B cell (primary cell): ENCODE results near the gene JRKL. TPM values are rescaled to one million over a fixed set of nuclear protein-coding genes. Genes with fewer than 3 reads are reported as not detected.
"Not testable (repeated sequence)": the region's sequence is repeated elsewhere in the genome, so short reads cannot be mapped to it uniquely, and the experiment has no call there.

Experiments used
- ATAC-seq: fragments of 200-7000 bp; cut with Tn5 transposase; one replicate; pipeline ENCODE4 v1.10.0; 2021; ENCODE audit warnings: low read depth, mild to moderate bottlenecking, moderate number of reproducible peaks, moderate library complexity
- CTCF ChIA-PET: fragments of 350-600 bp; sonication (Branson Sonifier 250); formaldehyde crosslinking; loops from one replicate; lab custom pipeline; 2021; ENCODE audit warnings: antibody characterized with exemption, inconsistent platforms; lab: Charles Lee
- POLR2A ChIA-PET: fragments of 350-600 bp; sonication (Branson Sonifier 250); formaldehyde crosslinking; loops from one replicate; lab custom pipeline; 2021; ENCODE audit warnings: antibody characterized with exemption; lab: Charles Lee
- DNase-seq: peaks from one replicate; pipeline ENCODE4 v3.0.0; 2013
- H2AFZ ChIP-seq: 2 replicates; pipeline ENCODE4 v1.6.1; 2012; ENCODE audit warnings: mild to moderate bottlenecking, low read depth, low read length; ENCODE audit not compliant: insufficient read depth, poor library complexity, severe bottlenecking
- H3K27ac ChIP-seq, 2 donors: 1 replicate in 1 of 2; 2 replicates in 1 of 2; pipeline ENCODE4 v1.5.1; 2012 to 2013; ENCODE audit warnings: low read length in 2 of 2, mild to moderate bottlenecking in 2 of 2, moderate library complexity in 1 of 2
- H3K27me3 ChIP-seq, 4 experiments: fragments of 200-600 bp in 1 of 4; sonication (generic) in 1 of 4; replicated peaks in 1 of 4; 1 replicate in 2 of 4; 2 replicates in 2 of 4; pipeline versions ENCODE4 v1.6.1 to v1.7.0; 2013 to 2016; ENCODE audit warnings: low read length in 3 of 4, mild to moderate bottlenecking in 2 of 4, mixed read lengths in 1 of 4, moderate library complexity in 1 of 4; ENCODE audit not compliant: insufficient read depth in 4 of 4, control insufficient read depth in 3 of 4; ENCODE audit errors: control extremely low read depth in 1 of 4
- H3K36me3 ChIP-seq, 2 experiments: replicated peaks in 1 of 2; 1 replicate in 1 of 2; 2 replicates in 1 of 2; pipeline versions ENCODE4 v1.6.1 to v1.7.1; 2013; ENCODE audit warnings: low read length in 1 of 2; ENCODE audit not compliant: insufficient read depth in 2 of 2, control insufficient read depth in 1 of 2; ENCODE audit errors: control extremely low read depth in 1 of 2, extremely low read depth in 1 of 2
- H3K4me1 ChIP-seq, 2 donors: fragments of 200-600 bp in 1 of 2; sonication (generic) in 1 of 2; 1 replicate in 1 of 2; 2 replicates in 1 of 2; pipeline versions ENCODE4 v1.5.1 to v1.6.1; 2013 to 2017; ENCODE audit warnings: low read length in 2 of 2; ENCODE audit not compliant: control insufficient read depth in 2 of 2, insufficient read depth in 2 of 2
- H3K4me2 ChIP-seq: replicated peaks from 2 replicates; pipeline ENCODE3; 2012; ENCODE audit warnings: mild to moderate bottlenecking, low read depth, low read length; ENCODE audit not compliant: poor library complexity, severe bottlenecking
- H3K4me3 ChIP-seq, 5 experiments: fragments of 200-600 bp in 1 of 5; sonication (generic) in 1 of 5; 1 replicate in 3 of 5; 2 replicates in 2 of 5; pipeline versions ENCODE4 v1.5.1 to v1.7.0; 2011 to 2016; ENCODE audit warnings: low read length in 4 of 5, mild to moderate bottlenecking in 4 of 5, low read depth in 2 of 5, control low read depth in 1 of 5, moderate library complexity in 1 of 5; ENCODE audit not compliant: insufficient read depth in 1 of 5; ENCODE audit errors: control extremely low read depth in 1 of 5, extremely low read depth in 1 of 5
- H3K79me2 ChIP-seq: fragments of 200-600 bp; sonication (generic); one replicate; pipeline ENCODE4 v1.6.0; 2016; ENCODE audit warnings: low read length; ENCODE audit not compliant: control insufficient read depth, insufficient read depth
- H3K9ac ChIP-seq: fragments of 200-600 bp; sonication (generic); 2 replicates; pipeline ENCODE4 v1.6.1; 2017; ENCODE audit warnings: mild to moderate bottlenecking, low read length, moderate library complexity
- H3K9me3 ChIP-seq, 3 donors: one replicate each; pipeline versions ENCODE4 v1.6.1 to v1.7.1; 2013; ENCODE audit warnings: low read length in 2 of 3; ENCODE audit not compliant: control insufficient read depth in 2 of 3, insufficient read depth in 1 of 3; ENCODE audit errors: control extremely low read depth in 1 of 3
- H4K20me1 ChIP-seq: 2 replicates; pipeline ENCODE4 v1.6.0; 2012; ENCODE audit warnings: mild to moderate bottlenecking, low read length; ENCODE audit not compliant: insufficient read depth, control insufficient read depth, poor library complexity, severe bottlenecking
- H3K27ac Mint-ChIP-seq: one replicate; pipeline ENCODE4 v1.8.0; 2021; ENCODE audit warnings: mixed read lengths
- H3K27me3 Mint-ChIP-seq: one replicate; pipeline ENCODE4 v1.8.0; 2021; ENCODE audit warnings: mixed read lengths
- H3K4me1 Mint-ChIP-seq: one replicate; pipeline ENCODE4 v1.8.0; 2021; ENCODE audit warnings: mixed read lengths
- H3K4me3 Mint-ChIP-seq: one replicate; pipeline ENCODE4 v1.8.0; 2021; ENCODE audit warnings: mixed read lengths
- H3K9me3 Mint-ChIP-seq: one replicate; pipeline ENCODE4 v1.8.0; 2022; ENCODE audit warnings: mixed read lengths; ENCODE audit not compliant: insufficient read depth
- EZH2 ChIP-seq: IDR thresholded peaks from 2 replicates; pipeline ENCODE4 v1.6.1; 2012; ENCODE audit warnings: borderline replicate concordance, low read depth, mild to moderate bottlenecking, moderate library complexity, low read length; ENCODE audit not compliant: insufficient read depth, poor library complexity, severe bottlenecking
- WGBS: methylation state at CpG from one replicate; pipeline ENCODE4 v1.1.5; 2013; ENCODE audit warnings: missing lambda C conversion rate; ENCODE audit not compliant: insufficient coverage; 5-methylcytosine and 5-hydroxymethylcytosine counted together
- intact Hi-C: fragments of 100-400 bp; cut with micrococcal nuclease; formaldehyde crosslinking; loops from one replicate; pipeline ENCODE4 v1.10.0; 2022
- polyA plus RNA-seq: library from polyadenylated mRNA; depleted of rRNA; stranded (reverse); fragments of >200 nt; gene quantifications from 2 replicates; pipeline ENCODE4 v1.2.3, GENCODE V29; 2012
- total RNA-seq, 2 donors: library from RNA; stranded (reverse); fragments of 120-200 nt in 1 of 2; gene quantifications; 1 replicate in 1 of 2; 2 replicates in 1 of 2; pipeline versions ENCODE4 v1.2.3 to v1.2.4, GENCODE V29; 2013 to 2022
- TF ChIP-seq, protein P1 (sequence below): fragments of 200-600 bp; IDR thresholded peaks from one replicate; pipeline ENCODE4 v1.8.0; 2022; ENCODE audit warnings: antibody characterized with exemption, mild to moderate bottlenecking

JRKL gene
- total and polyA plus RNA-seq, 2 donors (not counting 1 experiment from before 2014, with no cell fraction given): 2.1 to 12.9 TPM

DNA sequence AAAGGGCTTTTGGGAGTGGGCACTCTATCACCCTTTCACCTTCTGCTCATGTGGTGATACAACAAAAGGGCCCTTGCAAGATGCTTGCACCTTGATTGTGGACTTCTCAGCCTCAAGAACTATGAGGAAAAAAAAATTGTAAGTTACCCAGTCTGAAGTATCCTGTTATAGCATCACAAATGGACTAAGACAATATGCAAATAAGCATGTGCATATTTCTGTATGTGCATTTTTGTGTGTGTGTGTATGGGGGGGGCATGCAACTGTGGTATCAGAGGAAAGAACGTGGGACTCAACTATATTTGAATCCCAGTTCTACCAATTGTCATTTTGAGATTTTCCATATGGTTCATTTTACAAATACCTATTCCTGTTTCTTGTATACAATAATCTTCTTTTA, 10.9 kb downstream of the JRKL start:
- Histone ChIP-seq H4K20me1 (no peaks in the 10 kb centered on the region), H3K9ac (no peak overlapping the region), H3K36me3 (no peaks in the 10 kb centered on the region), H3K27ac (no peak overlapping the region), H3K4me2 (no peak overlapping the region), H2AFZ (no peak overlapping the region), H3K9me3 (no peaks in the 10 kb centered on the region), H3K4me1 (no peaks in the 10 kb centered on the region), H3K4me3 (no peak overlapping the region), H3K27me3 (no peaks in the 10 kb centered on the region), H3K79me2 (no peaks in the 10 kb centered on the region)
- intact Hi-C loops: no loop called here
- POLR2A ChIA-PET: no interaction called here
- CTCF ChIA-PET: no interaction called here
- Mint-ChIP-seq H3K9me3 (no peaks in the 10 kb centered on the region), H3K4me1 (no peaks in the 10 kb centered on the region), H3K4me3 (no peak overlapping the region), H3K27me3 (peaks cover 11% of the 10 kb centered on the region), H3K27ac (no peak overlapping the region)
- ATAC-seq (no peak), DNase-seq (no peak)
- TF ChIP-seq EZH2: no peak
- TF ChIP-seq, protein P1, sequence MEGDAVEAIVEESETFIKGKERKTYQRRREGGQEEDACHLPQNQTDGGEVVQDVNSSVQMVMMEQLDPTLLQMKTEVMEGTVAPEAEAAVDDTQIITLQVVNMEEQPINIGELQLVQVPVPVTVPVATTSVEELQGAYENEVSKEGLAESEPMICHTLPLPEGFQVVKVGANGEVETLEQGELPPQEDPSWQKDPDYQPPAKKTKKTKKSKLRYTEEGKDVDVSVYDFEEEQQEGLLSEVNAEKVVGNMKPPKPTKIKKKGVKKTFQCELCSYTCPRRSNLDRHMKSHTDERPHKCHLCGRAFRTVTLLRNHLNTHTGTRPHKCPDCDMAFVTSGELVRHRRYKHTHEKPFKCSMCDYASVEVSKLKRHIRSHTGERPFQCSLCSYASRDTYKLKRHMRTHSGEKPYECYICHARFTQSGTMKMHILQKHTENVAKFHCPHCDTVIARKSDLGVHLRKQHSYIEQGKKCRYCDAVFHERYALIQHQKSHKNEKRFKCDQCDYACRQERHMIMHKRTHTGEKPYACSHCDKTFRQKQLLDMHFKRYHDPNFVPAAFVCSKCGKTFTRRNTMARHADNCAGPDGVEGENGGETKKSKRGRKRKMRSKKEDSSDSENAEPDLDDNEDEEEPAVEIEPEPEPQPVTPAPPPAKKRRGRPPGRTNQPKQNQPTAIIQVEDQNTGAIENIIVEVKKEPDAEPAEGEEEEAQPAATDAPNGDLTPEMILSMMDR: no peak
- no CpG with 5 or more reads among the region's 1 CpG for WGBS

DNA sequence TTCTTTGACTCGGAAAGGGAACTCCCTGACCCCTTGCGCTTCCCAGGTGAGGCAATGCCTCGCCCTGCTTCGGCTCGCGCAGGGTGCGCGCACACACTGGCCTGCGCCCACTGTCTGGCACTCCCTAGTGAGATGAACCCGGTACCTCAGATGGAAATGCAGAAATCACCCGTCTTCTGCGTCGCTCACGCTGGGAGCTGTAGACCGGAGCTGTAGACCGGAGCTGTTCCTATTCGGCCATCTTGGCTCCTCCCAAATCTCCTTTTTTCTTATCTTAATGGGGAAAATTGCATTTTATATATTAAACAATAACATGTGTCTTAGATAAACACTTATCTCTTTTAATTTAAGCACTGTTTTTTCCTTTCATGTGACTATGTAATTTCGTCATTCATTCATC, 21.6 kb downstream of the JRKL start:
- H3K4me2 ChIP-seq, ATAC-seq, H3K36me3 ChIP-seq, H3K9ac ChIP-seq, H3K4me3 ChIP-seq, H3K27ac ChIP-seq, H3K4me1 Mint-ChIP-seq, intact Hi-C loops, H2AFZ ChIP-seq, H3K27ac Mint-ChIP-seq, DNase-seq, H3K9me3 Mint-ChIP-seq, H3K4me1 ChIP-seq, H3K79me2 ChIP-seq, H3K9me3 ChIP-seq, CTCF ChIA-PET, H4K20me1 ChIP-seq, H3K4me3 Mint-ChIP-seq, POLR2A ChIA-PET: not testable (repeated sequence)
- H3K27me3 ChIP-seq: peaks cover 0 to 11% (median 6%) of the 10 kb centered on the region in 4 experiments
- peaks cover 20% of the 10 kb centered on the region for H3K27me3 Mint-ChIP-seq
- no CpG with 5 or more reads among the region's 18 CpGs for WGBS
